Keratinocyte (primary cell): ENCODE measurements around the gene CST1.
"Not testable (repeated sequence)": the region's sequence is repeated elsewhere in the genome, so short reads cannot be mapped to it uniquely, and the experiment has no call there.

Source experiments
- EZH2 ChIP-seq: IDR thresholded peaks from one replicate; pipeline ENCODE4 v1.6.1; 2012; ENCODE audit warnings: inconsistent platforms, mild to moderate bottlenecking, low read length, moderate library complexity
- TF ChIP-seq, protein P1 (sequence below), 3 experiments: IDR thresholded peaks in 1 of 3; conservative IDR thresholded peaks in 1 of 3; optimal IDR thresholded peaks in 1 of 3; 2 replicates in 2 of 3; 3 replicates in 1 of 3; pipeline versions ENCODE3 to v1.5.1; 2011; ENCODE audit warnings: low read length in 3 of 3, mild to moderate bottlenecking in 3 of 3, moderate library complexity in 2 of 3, control low read depth in 1 of 3, inconsistent platforms in 1 of 3; ENCODE audit not compliant: insufficient read depth in 2 of 3; ENCODE audit errors: extremely low read depth in 1 of 3

DNA sequence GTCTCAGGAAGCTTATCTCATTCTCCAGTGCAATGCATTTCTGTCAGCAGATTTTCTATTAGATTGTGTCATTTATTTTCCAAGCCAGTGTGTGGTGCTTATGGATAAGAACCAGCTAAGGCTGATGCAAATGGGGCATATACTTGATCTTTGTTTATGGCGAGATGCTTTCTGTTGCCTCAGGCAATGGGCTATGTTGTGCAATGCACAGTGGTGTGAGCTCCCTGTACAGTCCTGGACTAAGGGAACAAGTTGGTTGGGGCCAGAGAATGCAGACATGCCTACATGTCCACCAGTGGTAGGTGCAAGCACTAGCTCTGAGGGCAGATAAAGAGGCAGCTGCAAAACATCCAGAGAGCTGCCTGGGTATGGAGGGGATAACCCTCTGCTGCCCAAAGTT is 16.3 kb downstream of the CST1 start:
- TF ChIP-seq EZH2: not testable (repeated sequence)
- TF ChIP-seq, protein P1, sequence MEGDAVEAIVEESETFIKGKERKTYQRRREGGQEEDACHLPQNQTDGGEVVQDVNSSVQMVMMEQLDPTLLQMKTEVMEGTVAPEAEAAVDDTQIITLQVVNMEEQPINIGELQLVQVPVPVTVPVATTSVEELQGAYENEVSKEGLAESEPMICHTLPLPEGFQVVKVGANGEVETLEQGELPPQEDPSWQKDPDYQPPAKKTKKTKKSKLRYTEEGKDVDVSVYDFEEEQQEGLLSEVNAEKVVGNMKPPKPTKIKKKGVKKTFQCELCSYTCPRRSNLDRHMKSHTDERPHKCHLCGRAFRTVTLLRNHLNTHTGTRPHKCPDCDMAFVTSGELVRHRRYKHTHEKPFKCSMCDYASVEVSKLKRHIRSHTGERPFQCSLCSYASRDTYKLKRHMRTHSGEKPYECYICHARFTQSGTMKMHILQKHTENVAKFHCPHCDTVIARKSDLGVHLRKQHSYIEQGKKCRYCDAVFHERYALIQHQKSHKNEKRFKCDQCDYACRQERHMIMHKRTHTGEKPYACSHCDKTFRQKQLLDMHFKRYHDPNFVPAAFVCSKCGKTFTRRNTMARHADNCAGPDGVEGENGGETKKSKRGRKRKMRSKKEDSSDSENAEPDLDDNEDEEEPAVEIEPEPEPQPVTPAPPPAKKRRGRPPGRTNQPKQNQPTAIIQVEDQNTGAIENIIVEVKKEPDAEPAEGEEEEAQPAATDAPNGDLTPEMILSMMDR (optimal IDR thresholded peaks at IDR 0.05 in 1 of 3, IDR thresholded peaks at IDR 0.05 in 1 of 3, conservative IDR thresholded peaks at IDR 0.05 in 1 of 3; ENCODE audit: extremely low read depth in 1 of 3, insufficient read depth in 2 of 3, low read length in 3 of 3): not testable (repeated sequence)
